ENCODE measurements around the gene MEI1. TPM values are rescaled to one million over a fixed set of nuclear protein-coding genes. Genes with fewer than 3 reads are reported as not detected.
"Not testable (repeated sequence)": the region's sequence is repeated elsewhere in the genome, so short reads cannot be mapped to it uniquely, and the experiment has no call there.

The MEI1 gene
- total and polyA plus RNA-seq, 9 donors, result 0.49 to 1.6 (median 0.98) TPM

DNA sequence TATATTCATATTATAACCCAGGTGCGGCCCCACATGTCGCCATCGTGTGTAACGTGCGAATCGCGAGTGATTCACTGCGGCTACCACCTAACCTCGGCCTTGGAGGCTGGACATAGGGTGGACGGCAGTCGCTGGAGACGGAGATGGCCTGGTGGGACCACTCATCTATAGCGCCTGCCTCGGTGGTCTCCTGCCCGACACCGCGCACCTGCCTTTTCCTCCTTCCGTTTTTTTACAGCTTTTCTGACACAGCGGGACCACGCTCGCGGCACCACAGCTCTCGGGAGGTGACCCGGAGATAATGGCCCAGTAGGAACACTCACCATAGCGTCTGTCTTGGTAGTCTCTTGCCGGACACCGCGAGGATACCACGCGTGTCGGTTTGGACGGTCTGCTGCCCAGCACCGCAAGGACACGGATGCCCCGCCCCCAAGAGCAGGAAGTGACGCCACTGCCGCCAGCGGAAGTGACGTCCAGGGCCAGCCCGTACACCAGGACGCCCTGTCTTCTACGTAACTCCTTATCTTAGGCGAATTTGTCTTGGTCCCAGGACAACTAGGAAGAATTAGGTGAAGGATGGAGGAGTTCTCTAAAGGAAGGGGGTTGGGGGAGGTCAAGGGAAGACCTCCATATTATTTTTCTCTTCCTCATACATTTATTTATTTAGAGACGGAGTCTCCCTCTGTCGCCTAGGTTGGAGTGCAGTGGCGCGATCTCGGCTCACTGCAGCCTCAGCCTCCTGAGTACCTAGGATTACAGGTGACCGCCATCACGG lies 17.1 kb upstream of the MEI1 start:
- H3K4me1 ChIP-seq (ENCODE audit: control insufficient read depth, insufficient read depth, low read length), result peaks cover 5% of the 10 kb centered on the region
- H3K27me3 ChIP-seq (ENCODE audit: control insufficient read depth, insufficient read depth, low read length), result no peaks in the 10 kb centered on the region
- 49% methylated on average over 41 of the region's 50 CpGs for WGBS (ENCODE audit: insufficient coverage)
- peaks cover 24% of the 10 kb centered on the region for H3K36me3 ChIP-seq (ENCODE audit: control insufficient read depth, insufficient read depth, low read length)
- H3K9me3 ChIP-seq (replicated peaks; ENCODE audit: control insufficient read depth, low read depth, low read length), result no peaks in the 10 kb centered on the region
- peak overlapping the region; percentile 90 for H3K27ac ChIP-seq (ENCODE audit: low read length)
- peak overlapping the region; percentile 65 for H3K4me3 ChIP-seq (ENCODE audit: low read length)
- peak; percentile 92 for DNase-seq

DNA sequence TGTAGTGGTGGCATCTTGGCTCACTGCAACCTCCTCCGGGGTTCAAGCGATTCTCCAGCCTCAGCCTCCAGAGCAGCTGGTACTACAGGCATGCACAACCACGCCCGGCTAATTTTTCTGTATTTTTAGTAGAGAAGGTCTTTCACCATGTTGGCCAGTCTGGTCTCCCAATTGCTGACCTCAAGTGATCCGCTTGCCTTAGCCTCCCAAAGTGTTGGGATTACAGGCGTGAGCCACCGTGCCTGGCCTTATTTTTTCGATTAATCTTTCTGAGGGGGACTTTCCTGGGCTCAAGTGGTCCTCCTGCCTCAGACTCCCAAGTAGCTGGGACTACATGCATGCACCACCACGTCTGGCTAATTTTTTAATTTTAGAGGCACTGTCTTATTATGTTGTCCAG lies 16.3 kb upstream of the MEI1 start:
- Histone ChIP-seq H3K36me3 (ENCODE audit: control insufficient read depth, insufficient read depth, low read length) (peaks cover 19% of the 10 kb centered on the region), H3K4me3 (ENCODE audit: low read length) (peak overlapping the region; percentile 65), H3K27me3 (ENCODE audit: control insufficient read depth, insufficient read depth, low read length) (no peaks in the 10 kb centered on the region), H3K9me3 (replicated peaks; ENCODE audit: control insufficient read depth, low read depth, low read length) (no peaks in the 10 kb centered on the region), H3K4me1 (ENCODE audit: control insufficient read depth, insufficient read depth, low read length) (peaks cover 10% of the 10 kb centered on the region), H3K27ac (ENCODE audit: low read length) (no peak overlapping the region)
- no peak for DNase-seq
- 91% methylated on average over 5 of the region's 9 CpGs for WGBS (ENCODE audit: insufficient coverage)

DNA sequence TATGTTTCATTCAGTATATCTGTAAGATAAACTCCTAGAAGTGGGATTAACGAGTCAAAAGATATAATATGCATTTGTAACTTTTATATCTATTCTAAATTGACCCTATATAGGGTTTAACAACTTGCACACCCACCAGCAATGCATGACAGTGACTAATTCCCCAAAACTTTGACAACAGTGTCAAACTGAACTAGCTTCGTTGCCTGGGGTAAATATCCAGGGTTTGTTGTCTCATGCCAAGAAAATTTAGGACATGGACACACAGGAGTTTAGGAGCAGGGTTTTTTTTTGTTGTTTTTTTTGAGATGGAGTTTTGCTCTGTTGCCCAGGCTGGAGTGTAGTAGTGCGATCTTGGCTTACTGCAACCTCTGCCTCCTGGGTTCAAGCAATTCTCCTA lies 15.7 kb upstream of the MEI1 start:
- no peak for DNase-seq
- Histone ChIP-seq H3K27ac (ENCODE audit: low read length) (no peak overlapping the region), H3K4me1 (ENCODE audit: control insufficient read depth, insufficient read depth, low read length) (peaks cover 10% of the 10 kb centered on the region), H3K36me3 (ENCODE audit: control insufficient read depth, insufficient read depth, low read length) (peaks cover 13% of the 10 kb centered on the region), H3K4me3 (ENCODE audit: low read length) (no peak overlapping the region), H3K9me3 (replicated peaks; ENCODE audit: control insufficient read depth, low read depth, low read length) (no peaks in the 10 kb centered on the region), H3K27me3 (ENCODE audit: control insufficient read depth, insufficient read depth, low read length) (no peaks in the 10 kb centered on the region)
- 60% methylated on average over 1 of the region's 3 CpGs for WGBS (ENCODE audit: insufficient coverage)

DNA sequence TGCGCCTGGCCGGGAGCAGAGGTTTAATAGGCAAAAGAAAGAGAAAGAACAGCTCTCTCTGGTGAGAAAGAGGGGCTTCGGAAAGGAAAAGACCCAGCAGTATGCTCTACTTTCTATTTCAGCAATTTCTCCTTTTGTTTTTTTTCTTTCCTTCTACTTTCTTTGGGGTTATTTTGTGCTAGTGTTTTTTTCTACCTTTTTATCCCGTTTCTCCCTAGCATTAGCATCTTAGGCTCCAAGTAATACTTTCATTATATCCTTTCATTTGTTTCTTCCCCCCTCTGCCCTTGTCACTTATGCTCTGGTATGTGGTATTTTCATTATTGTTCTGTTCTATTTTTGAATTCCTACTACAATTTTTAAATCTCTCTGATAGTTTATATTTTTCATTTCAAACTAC lies 15.1 kb upstream of the MEI1 start:
- no peaks in the 10 kb centered on the region for H3K27me3 ChIP-seq (ENCODE audit: control insufficient read depth, insufficient read depth, low read length)
- H3K36me3 ChIP-seq (ENCODE audit: control insufficient read depth, insufficient read depth, low read length), result peaks cover 8% of the 10 kb centered on the region
- H3K27ac ChIP-seq (ENCODE audit: low read length), result no peak overlapping the region
- DNase-seq, result no peak
- no peak overlapping the region for H3K4me3 ChIP-seq (ENCODE audit: low read length)
- no peaks in the 10 kb centered on the region for H3K9me3 ChIP-seq (replicated peaks; ENCODE audit: control insufficient read depth, low read depth, low read length)
- WGBS (ENCODE audit: insufficient coverage), result no CpG with 5 or more reads among the region's 4 CpGs
- H3K4me1 ChIP-seq (ENCODE audit: control insufficient read depth, insufficient read depth, low read length), result peaks cover 10% of the 10 kb centered on the region

DNA sequence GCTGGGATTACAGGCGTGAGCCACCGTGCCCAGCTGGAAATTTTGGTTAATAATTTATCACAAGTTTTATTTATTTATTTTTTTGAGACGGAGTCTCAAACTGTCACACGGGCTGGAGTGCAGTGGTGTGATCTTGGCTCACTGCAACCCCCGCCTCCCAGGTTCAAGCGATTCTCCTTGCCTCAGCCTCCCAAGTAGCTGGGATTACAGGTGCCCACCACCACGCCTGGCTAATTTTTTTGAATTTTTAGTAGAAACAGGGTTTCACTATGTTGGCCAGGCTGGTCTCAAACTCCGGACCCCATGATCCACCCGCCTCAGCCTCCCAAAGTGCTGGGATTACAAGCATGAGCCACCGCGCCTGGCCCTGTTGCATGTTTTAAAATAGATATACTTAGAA lies 12.4 kb upstream of the MEI1 start:
- DNase-seq, result not testable (repeated sequence)
- WGBS (ENCODE audit: insufficient coverage), result 93% methylated on average over 4 of the region's 11 CpGs

DNA sequence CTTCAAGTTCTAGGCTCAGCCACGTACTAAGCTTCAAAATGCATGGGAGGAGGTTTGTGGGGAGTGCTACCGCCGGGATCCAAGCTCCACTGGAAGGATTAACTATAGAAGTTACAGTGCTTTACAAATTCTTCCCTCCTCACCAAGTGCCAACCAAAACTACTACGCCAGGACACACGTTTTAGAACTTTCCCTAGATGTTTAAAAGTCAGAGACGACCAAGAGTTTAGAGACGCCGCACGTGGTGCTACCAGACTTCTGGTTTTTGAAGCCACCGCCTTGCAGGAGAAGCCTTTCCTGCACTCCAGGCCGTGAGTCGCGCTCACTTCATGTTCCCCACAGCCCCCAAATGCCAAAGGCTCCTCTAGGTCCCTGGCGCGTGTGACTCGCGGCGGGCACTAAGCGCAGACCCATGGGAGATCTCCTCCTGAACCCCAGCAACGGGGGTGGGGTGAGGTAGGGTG lies 11.4 kb upstream of the MEI1 start:
- no peaks in the 10 kb centered on the region for H3K9me3 ChIP-seq (replicated peaks; ENCODE audit: control insufficient read depth, low read depth, low read length)
- H3K4me1 ChIP-seq (ENCODE audit: control insufficient read depth, insufficient read depth, low read length), result peaks cover 7% of the 10 kb centered on the region
- DNase-seq, result peak; percentile 55
- no peaks in the 10 kb centered on the region for H3K36me3 ChIP-seq (ENCODE audit: control insufficient read depth, insufficient read depth, low read length)
- H3K27me3 ChIP-seq (ENCODE audit: control insufficient read depth, insufficient read depth, low read length), result no peaks in the 10 kb centered on the region
- H3K27ac ChIP-seq (ENCODE audit: low read length), result peak overlapping the region; percentile 94
- 1% methylated on average over 9 of the region's 20 CpGs for WGBS (ENCODE audit: insufficient coverage)
- peak overlapping the region; percentile 57 for H3K4me3 ChIP-seq (ENCODE audit: low read length)

More for the DNA sequence above, 12.4 kb upstream of the MEI1 start:
- H3K36me3 ChIP-seq (ENCODE audit: control insufficient read depth, insufficient read depth, low read length); H3K9me3 ChIP-seq (replicated peaks; ENCODE audit: control insufficient read depth, low read depth, low read length); H3K4me1 ChIP-seq (ENCODE audit: control insufficient read depth, insufficient read depth, low read length); H3K4me3 ChIP-seq (ENCODE audit: low read length); H3K27me3 ChIP-seq (ENCODE audit: control insufficient read depth, insufficient read depth, low read length); H3K27ac ChIP-seq (ENCODE audit: low read length): not testable (repeated sequence)

DNA sequence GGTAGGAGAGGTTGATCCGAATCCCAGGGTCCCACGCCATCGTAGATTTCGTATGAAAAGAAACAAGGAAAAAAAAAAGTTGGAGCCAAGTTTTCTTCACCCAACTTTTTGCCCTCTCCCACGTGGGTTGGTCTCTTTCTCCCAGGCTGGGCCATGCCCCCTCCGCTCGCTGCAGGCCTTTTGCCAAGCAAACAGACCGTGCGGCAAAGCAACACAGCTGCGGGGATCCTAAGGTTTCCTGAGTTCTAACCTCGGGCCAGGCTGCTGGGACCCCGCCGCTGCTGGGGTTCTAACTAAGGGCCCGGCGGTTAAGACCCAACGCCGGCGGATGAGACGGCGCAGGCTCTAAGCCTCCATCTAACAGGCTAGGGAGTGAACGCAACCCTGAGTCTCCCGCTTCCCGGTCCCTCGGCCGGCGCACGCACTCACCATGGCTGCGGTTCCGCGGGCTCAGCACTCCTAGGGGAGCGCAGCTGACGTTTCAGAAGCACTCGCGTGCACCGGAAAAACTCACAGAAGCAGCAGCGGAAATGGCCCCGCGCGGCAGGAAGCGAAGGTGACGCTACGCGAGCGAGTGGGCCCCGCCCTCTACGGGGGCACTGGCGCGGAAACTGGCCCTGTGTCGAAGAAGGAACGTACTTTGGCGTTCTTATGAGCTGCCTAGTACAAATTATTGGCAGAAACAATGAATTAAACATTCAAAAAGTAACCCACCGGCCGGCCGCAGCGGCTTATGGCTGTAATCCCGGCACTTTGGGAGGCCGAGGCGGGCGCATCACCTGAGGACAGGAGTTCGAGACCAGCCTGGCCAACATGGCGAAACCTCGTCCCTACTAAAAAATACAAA lies 10.7 kb upstream of the MEI1 start, which contains the start of gene SNU13:
TSS of gene SNU13 (minus strand) at position 503 of the 847 bp plus-strand sequence. CDS start at position 432, 71 bp downstream.
- H3K4me1 ChIP-seq (ENCODE audit: control insufficient read depth, insufficient read depth, low read length), result peaks cover 5% of the 10 kb centered on the region
- no peaks in the 10 kb centered on the region for H3K27me3 ChIP-seq (ENCODE audit: control insufficient read depth, insufficient read depth, low read length)
- DNase-seq, result peak; percentile 98
- H3K27ac ChIP-seq (ENCODE audit: low read length), result peak within 1 kb of the TSS; percentile 94
- no peaks in the 10 kb centered on the region for H3K9me3 ChIP-seq (replicated peaks; ENCODE audit: control insufficient read depth, low read depth, low read length)
- H3K4me3 ChIP-seq (ENCODE audit: low read length), result peak within 1 kb of the TSS; percentile 57
- under 1% methylated on average over 55 of the region's 62 CpGs for WGBS (ENCODE audit: insufficient coverage)
- peaks cover 4% of the 10 kb centered on the region for H3K36me3 ChIP-seq (ENCODE audit: control insufficient read depth, insufficient read depth, low read length)

DNA sequence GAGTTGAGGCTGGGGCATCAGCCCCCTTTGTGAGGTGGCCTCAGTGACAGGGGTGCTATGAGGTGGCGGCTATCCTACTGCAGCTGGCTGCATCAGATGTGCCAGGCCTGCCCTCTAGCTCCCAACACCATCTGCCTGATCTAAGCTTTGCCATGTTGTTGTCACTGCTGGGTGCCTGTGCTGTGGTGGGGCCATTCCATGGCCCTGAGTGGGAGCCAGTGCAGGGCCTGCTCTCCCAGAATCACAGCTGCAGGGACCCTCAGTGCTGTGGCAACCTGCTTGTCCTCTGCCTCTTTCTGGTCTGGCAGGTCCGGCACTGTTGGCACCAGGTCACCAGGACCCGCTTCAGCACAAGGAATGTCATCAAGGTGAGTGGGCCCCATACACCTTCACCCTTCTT lies 8.8 kb upstream of the MEI1 start:
- WGBS (ENCODE audit: insufficient coverage), result 100% methylated on average over 2 of the region's 3 CpGs
- Histone ChIP-seq H3K9me3 (replicated peaks; ENCODE audit: control insufficient read depth, low read depth, low read length) (no peaks in the 10 kb centered on the region), H3K27me3 (ENCODE audit: control insufficient read depth, insufficient read depth, low read length) (no peaks in the 10 kb centered on the region), H3K4me1 (ENCODE audit: control insufficient read depth, insufficient read depth, low read length) (peaks cover 5% of the 10 kb centered on the region), H3K27ac (ENCODE audit: low read length) (no peak overlapping the region), H3K36me3 (ENCODE audit: control insufficient read depth, insufficient read depth, low read length) (peaks cover 15% of the 10 kb centered on the region), H3K4me3 (ENCODE audit: low read length) (no peak overlapping the region)
- DNase-seq, result no peak

DNA sequence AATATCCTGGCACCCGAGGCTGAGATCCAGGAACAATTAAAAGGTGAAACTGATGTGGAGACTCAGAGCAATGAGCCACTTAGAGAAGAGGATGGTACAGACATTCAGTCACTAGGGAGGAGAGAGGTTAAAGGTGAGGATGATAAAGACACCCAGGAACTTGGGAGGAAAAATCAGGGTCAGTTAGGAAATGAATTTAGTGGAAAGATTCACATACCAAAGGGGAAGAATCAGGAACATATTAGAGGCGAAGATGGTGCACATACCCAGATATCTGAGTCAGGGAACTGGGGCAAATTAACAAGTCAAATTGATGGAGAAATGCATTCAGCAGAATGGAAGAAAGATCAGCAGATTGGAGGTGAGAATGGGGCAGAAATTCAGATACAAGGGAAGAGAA lies 4.1 kb upstream of the MEI1 start:
- Histone ChIP-seq H3K4me3 (ENCODE audit: low read length) (no peak overlapping the region), H3K36me3 (ENCODE audit: control insufficient read depth, insufficient read depth, low read length) (peaks cover 15% of the 10 kb centered on the region), H3K27me3 (ENCODE audit: control insufficient read depth, insufficient read depth, low read length) (peaks cover 4% of the 10 kb centered on the region), H3K27ac (ENCODE audit: low read length) (no peak overlapping the region), H3K4me1 (ENCODE audit: control insufficient read depth, insufficient read depth, low read length) (peaks cover 22% of the 10 kb centered on the region), H3K9me3 (replicated peaks; ENCODE audit: control insufficient read depth, low read depth, low read length) (no peaks in the 10 kb centered on the region)
- 86% methylated on average over 2 of the region's 2 CpGs for WGBS (ENCODE audit: insufficient coverage)
- DNase-seq, result no peak

DNA sequence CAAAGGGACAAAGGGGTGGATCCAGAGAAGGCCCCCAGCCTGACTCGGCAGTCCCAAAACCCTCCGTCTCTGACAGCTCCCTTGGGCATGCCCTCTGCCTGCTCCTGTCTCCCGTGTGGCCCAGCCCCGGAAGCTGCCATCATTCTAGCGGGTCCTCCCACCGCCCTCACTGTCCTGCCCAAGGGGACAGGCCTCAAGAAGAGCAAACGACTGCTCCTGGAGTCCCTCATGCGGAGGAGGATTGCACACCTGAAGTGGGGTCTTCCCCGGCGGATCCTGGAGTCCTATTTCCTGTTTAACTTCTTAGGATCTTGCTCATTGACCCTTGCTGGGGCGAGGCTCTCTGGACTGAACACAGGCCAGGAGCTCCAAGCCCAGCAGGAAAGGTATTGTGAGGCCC lies 2.6 kb upstream of the MEI1 start:
- H3K27me3 ChIP-seq (ENCODE audit: control insufficient read depth, insufficient read depth, low read length), result peaks cover 5% of the 10 kb centered on the region
- H3K27ac ChIP-seq (ENCODE audit: low read length), result no peak overlapping the region
- peaks cover 22% of the 10 kb centered on the region for H3K4me1 ChIP-seq (ENCODE audit: control insufficient read depth, insufficient read depth, low read length)
- DNase-seq, result no peak
- WGBS (ENCODE audit: insufficient coverage), result 61% methylated on average over 11 of the region's 11 CpGs
- peaks cover 15% of the 10 kb centered on the region for H3K36me3 ChIP-seq (ENCODE audit: control insufficient read depth, insufficient read depth, low read length)
- H3K9me3 ChIP-seq (replicated peaks; ENCODE audit: control insufficient read depth, low read depth, low read length), result no peaks in the 10 kb centered on the region
- no peak overlapping the region for H3K4me3 ChIP-seq (ENCODE audit: low read length)
